Measurements from ENCODE around the gene EEF1AKMT4.

The EEF1AKMT4 gene

GRCh38 chr3:184255291-184256039 lies 6.0 kb downstream of the EEF1AKMT4 start:
- no peak for TF ChIP-seq CTCF (conservative IDR thresholded peaks at IDR 0.05)
- no peak overlapping the region for H3K27ac ChIP-seq

GRCh38 chr3:184257083-184257915 lies 7.8 kb downstream of the EEF1AKMT4 start:
- no peak for TF ChIP-seq CTCF (conservative IDR thresholded peaks at IDR 0.05)
- no peak overlapping the region for H3K27ac ChIP-seq

GRCh38 chr3:184258926-184259325 lies 9.5 kb downstream of the EEF1AKMT4 start:
- H3K27ac ChIP-seq: no peak overlapping the region; the same call in 1 of the 2 replicates
- TF ChIP-seq CTCF (conservative IDR thresholded peaks at IDR 0.05): no peak

GRCh38 chr3:184259396-184259877 lies 10.0 kb downstream of the EEF1AKMT4 start:
- H3K27ac ChIP-seq: peak overlapping the region; percentile 82; the same call in 1 of the 2 replicates
- no peak for TF ChIP-seq CTCF (conservative IDR thresholded peaks at IDR 0.05)

- TF ChIP-seq CTCF (conservative IDR thresholded peaks at IDR 0.05): no peak
- H3K27ac ChIP-seq: peak overlapping the region; percentile 82
Observed at GRCh38 chr3:184259878-184260723, 10.6 kb downstream of the EEF1AKMT4 start.

- H3K27ac ChIP-seq: peak overlapping the region; percentile 82
- TF ChIP-seq CTCF (conservative IDR thresholded peaks at IDR 0.05): no peak
Observed at GRCh38 chr3:184260724-184261269, 11.3 kb downstream of the EEF1AKMT4 start.
